CD4-positive, alpha-beta T cell treated with Interleukin-6 for 4 hours (primary cell): ENCODE data around the gene SBK2.
"Not testable (repeated sequence)": the region's sequence is repeated elsewhere in the genome, so short reads cannot be mapped to it uniquely, and the experiment has no call there.

ENCODE experiments used
- DNase-seq: peaks from one replicate; pipeline ENCODE4 v3.0.0-alpha.2; 2020; ENCODE audit warnings: mixed read lengths

Gene SBK2

DNA sequence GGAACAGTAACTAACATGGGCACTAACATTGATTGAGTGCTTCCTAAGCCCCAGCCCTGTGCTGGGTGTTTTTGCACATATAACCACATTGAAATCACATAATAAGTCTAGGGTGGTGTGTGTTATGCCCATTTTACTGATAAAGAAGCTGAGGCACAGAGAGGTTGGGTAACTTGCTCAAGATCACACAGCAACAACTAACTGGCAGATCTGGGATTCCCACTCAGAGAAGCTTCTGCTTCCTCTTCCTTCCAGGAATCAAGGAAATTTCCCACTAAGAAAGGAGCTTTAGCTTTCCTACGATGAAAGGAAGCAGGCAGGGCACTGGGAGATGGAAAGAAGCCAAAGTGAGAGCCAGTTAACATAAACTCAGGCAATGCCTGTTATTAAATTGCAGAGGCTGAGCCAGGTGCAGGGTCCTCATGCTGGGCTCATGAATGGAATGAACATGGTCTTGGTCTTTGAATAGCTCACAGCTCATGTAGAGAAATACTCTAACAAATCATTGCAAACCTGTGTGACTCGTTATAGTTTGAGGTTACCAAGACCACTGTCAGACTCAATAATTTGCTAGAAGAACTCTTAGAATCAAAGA is 38.6 kb downstream of the SBK2 start:
- DNase-seq: no peak

DNA sequence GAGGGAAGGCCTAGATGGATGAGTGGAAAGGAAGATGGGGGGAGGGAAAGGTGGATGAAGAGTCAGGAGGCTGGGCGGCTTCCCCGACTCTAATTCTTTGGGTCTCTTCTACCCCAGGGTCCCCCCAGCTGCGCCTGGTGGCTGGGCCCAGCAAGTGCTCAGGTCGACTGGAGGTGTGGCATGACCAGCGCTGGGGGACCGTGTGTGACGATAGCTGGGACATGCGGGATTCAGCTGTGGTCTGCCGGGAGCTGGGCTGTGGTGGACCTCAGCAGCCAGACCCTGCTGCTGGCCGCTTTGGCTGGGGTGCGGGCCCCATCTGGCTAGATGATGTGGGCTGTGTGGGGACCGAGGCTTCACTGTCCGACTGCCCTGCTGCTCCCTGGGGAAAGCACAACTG is 39.2 kb downstream of the SBK2 start:
- DNase-seq: no peak

- DNase-seq: not testable (repeated sequence)
Measured at GRCh38 chr19:55496820-55497219, 40.1 kb downstream of the SBK2 start.

DNA sequence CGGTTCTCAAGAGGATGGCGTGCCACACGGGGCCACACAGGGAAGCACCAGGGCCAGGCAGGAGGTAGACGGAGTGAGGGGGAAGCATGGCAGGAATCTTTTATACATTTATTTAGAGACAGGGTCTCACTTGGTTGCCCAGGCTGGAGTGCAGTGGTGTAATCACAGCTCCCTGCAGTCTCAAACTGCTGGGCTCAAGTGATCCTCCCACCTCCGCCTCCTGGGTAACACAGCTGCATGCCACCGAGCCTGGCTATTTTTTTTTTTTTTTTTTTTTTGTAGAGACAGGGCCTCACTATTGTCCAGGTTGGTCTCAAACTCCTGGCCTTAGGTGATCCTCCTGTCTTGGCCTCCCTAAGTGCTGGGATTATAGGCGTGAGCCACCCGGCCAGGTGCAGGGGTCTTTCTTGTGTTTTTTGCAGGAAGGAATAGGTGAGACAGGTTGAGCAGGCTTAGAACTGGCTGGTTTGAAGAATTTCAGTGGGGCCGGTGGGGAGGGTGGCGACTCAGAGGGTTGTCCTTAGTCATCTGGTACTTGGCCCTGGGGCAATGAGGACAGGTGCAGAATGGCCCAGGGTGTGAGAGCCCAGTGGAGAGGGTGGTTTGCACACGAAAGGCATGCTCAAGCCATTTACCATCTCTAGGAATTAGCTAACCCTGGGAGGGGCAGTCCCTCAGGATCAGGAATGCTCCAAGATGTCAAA is 41.1 kb downstream of the SBK2 start:
- DNase-seq: no peak

DNA sequence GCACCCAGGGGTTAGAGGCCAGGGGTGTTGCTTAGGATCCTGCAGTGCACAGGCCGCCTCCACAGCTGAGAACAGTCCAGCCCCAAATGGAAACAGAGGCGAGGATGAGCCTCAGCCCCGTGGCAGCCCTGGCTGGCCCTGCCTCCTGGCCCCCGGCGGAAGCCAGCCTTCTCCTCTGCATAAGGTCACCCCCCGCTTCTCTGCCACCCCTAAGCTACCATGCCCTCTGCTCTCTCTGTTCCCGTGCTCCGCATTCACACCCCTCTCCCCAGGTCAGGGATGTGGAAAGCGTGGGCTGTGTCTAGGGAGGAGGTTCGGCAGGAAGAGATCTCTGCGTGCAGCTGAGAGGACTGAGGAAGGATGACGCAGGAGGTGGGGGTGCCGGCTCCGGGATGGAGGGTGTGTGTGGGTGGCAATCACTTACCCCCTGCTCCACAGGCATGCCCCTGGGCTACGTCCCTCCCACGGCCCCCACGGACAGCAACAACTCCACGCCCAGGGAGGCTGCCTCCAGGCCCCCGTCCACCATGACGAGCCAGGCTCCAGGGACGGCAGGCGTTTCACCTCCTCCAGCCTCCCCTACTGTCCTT is 42.7 kb downstream of the SBK2 start:
- no peak for DNase-seq

DNA sequence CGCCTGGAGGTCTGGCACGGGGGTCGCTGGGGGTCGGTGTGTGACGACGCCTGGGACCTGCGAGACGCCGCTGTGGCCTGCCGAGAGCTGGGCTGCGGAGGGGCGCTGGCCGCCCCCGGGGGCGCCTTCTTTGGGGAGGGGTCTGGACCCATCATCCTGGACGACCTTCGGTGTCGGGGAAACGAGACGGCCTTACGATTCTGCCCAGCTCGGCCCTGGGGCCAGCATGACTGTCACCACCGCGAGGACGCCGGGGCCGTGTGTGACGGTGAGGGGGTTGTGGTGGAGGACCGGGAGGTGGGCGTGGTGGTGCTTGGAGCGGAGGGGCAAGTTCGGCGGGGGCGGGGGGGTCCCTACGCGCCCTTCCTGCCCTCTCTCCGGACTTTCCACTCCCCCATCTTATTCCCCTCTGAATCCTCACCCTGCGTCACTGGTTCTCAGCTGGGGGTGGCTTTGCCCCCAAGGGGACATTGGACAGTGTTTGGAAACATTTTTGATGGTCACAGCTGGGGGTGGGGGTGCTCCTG is 43.2 kb downstream of the SBK2 start:
- no peak for DNase-seq

- DNase-seq: no peak
Measured at GRCh38 chr19:55493052-55493644, 43.8 kb downstream of the SBK2 start.

- no peak for DNase-seq
Measured at GRCh38 chr19:55492362-55492944, 44.5 kb downstream of the SBK2 start.

- no peak for DNase-seq
Measured at GRCh38 chr19:55491546-55492360, 45.2 kb downstream of the SBK2 start.

GRCh38 chr19:55490478-55491432 is 46.2 kb downstream of the SBK2 start:
- DNase-seq: no peak

GRCh38 chr19:55489711-55490477 is 47.0 kb downstream of the SBK2 start:
- no peak for DNase-seq

- no peak for DNase-seq
Measured at GRCh38 chr19:55488986-55489710, 47.8 kb downstream of the SBK2 start.

DNA sequence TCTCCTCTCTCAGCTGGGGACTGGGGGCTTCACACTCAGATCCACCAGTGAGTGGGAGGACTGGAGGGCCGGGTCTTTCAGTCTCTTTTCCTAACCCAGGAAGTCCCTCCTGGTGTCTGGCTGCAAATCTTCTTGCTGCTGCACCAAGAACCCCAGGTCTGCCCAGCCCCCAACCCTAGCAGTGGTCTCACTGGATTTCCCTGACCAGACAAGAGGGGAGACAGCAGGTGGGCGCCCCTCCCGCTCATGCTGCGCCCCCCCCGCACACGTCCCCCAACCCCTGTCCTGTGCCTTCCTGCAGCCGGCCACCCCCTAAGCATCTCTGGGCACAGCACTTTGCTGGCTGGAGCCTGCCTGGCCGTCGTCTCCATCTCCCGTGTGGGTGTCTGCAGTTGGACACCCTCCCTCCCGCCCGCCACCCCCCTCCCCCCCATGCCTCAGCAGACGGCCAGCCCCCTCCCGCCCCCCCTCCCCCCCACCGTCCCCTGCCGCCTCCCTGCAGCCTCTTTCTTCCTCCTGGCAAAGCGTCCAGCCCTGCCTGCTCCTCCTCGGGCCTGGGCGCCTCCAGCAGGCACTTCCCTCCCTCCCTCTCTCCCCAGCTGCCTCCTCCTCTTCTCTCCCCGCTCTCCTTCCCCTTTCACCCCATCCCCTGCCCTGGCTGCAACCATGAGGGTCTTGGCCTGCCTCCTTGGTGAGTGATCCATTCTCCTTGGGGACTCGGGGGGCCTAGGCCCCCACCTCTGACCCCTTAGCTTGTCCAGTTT is 48.8 kb downstream of the SBK2 start, which contains the start of gene SSC5D:
Gene SSC5D (plus strand): TSS at position 513 of the 764 bp plus-strand sequence. CDS start 154 bp downstream, at position 667.
- DNase-seq: no peak

DNA sequence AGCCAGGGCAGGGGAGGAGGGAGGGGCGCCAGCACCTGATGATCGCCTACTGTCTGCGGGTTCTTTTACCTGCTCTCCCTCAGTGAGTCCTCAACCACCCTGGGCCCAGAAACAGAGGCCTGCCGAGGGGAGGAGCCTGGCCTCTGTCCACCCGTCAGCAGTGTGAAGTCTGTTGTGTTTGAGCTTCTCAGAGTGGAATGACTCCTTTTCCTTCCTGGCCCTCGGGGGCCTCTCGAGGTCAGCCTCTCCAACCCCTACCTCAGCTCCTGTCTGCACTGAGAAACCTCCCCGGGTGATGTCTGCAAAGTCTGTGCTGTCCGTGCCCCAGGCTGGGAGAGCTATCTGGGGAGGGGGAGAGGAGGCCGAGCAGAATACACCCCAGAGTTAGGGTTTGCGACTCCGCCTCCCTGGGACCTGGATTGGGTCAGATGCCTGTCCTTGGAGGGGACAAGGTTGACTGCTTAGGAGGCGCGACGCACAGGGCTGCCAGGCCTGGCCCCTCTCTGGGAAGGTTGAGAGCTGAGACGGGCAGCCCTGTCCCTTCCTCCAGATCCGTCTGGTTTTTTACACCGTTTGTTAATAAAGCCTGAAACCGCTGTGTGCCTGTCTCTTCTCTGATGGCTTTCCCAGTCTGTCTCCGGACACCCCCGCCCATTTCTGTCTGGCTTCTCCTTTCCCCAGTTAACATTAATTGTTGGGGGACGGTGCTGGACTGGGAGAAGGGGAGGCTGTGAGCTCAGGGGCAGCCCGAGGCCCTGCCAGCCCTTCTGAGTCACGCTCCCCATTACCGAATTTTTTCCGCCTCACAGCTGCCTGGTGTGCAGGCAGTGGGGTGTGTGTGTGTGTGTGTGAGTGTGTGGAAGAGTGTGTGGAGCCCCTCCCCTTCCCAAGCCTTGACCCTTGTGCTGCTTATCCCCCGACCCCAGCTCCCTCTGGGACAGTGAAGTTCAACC is 49.7 kb downstream of the SBK2 start:
- DNase-seq: no peak

DNA sequence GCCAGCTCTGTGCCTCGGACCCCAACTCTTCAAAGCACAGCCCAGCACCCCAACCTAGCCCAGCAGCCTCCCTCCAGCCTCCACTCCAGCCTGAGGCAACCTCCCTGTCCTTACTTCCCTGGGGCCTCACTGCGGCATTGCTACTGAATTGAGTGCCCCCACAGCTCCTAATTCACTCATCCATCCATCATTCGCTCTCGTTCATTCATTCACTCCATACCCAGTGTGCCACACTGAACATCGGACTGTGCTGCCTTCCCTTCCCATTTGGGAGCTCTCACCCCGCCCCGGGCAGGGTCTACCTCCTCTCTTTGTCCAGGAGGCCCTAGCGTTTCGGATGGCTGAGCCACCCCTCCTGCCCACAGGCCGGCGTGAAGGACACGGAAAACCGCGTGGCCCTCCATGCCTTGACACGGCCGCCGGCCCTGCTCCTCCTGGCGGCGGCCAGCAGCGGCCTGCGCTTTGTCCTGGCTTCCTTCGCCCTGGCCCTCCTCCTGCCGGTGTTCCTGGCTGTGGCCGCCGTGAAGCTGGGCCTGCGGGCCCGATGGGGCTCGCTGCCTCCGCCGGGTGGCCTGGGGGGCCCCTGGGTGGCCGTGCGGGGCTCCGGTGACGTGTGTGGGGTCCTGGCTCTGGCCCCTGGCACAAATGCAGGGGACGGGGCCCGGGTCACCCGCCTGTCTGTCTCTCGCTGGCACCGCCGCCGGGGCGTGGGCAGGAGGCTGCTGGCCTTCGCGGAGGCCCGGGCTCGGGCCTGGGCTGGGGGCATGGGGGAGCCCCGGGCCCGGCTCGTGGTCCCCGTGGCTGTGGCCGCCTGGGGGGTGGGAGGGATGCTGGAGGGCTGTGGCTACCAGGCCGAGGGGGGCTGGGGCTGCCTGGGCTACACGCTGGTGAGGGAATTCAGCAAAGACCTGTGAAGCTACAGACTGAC is 50.6 kb downstream of the SBK2 start:
- DNase-seq: no peak

GRCh38 chr19:55485439-55486011 is 51.4 kb downstream of the SBK2 start:
- DNase-seq: no peak
